Endothelial cell of umbilical vein (primary cell): ENCODE results near the gene LINGO4. TPM values are rescaled to one million over a fixed set of nuclear protein-coding genes. Genes with fewer than 3 reads are reported as not detected.

ENCODE experiments used
- BruUV-seq: library from RNA; stranded (reverse); fragments of 400-500 nt; replicated peaks from 2 replicates; lab custom pipeline; 2021; lab: Mats Ljungman, UMichigan
- CTCF ChIA-PET: fragments of 300-600, 350-600 bp; sonication (Branson Sonifier 250); formaldehyde crosslinking; loops from one replicate; lab custom pipeline; 2021; ENCODE audit warnings: antibody characterized with exemption, inconsistent platforms; lab: Charles Lee
- POLR2A ChIA-PET: fragments of 300-600, 350-600 bp; sonication (Branson Sonifier 250); formaldehyde crosslinking; loops from one replicate; lab custom pipeline; 2021; ENCODE audit warnings: antibody characterized with exemption, inconsistent platforms; lab: Charles Lee
- DNase-seq: peaks from one replicate; pipeline ENCODE4 v3.0.0-alpha.2; 2011; ENCODE audit warnings: low read depth, low spot score
- FAIRE-seq: peaks from 2 replicates; lab custom pipeline; 2011; peaks lifted over from hg19 to GRCh38; lab: Jason Lieb, UNC
- H2AFZ ChIP-seq: 2 replicates; pipeline ENCODE4 v1.6.0; 2012; ENCODE audit warnings: low read depth, low read length, control low read depth, inconsistent platforms
- H3K27ac ChIP-seq: 2 replicates; pipeline ENCODE4 v1.5.1; 2011; ENCODE audit warnings: low read depth, mild to moderate bottlenecking, control low read depth, low read length, moderate library complexity; ENCODE audit not compliant: insufficient read depth
- H3K27me3 ChIP-seq, 2 experiments: 2 replicates each; pipeline versions ENCODE4 v1.6.0 to v1.6.1; 2011; ENCODE audit warnings: low read length in 2 of 2, mixed read lengths in 1 of 2; ENCODE audit not compliant: control insufficient read depth in 2 of 2, insufficient read depth in 2 of 2
- H3K36me3 ChIP-seq, 2 experiments: 2 replicates in 1 of 2; 3 replicates in 1 of 2; pipeline ENCODE4 v1.5.1; 2011; ENCODE audit warnings: low read length in 2 of 2, mild to moderate bottlenecking in 1 of 2, moderate library complexity in 1 of 2; ENCODE audit not compliant: control insufficient read depth in 2 of 2, insufficient read depth in 2 of 2; ENCODE audit errors: extremely low read depth in 1 of 2
- H3K4me1 ChIP-seq: 3 replicates; pipeline ENCODE4 v1.5.1; 2011; ENCODE audit warnings: mild to moderate bottlenecking, low read length; ENCODE audit not compliant: control insufficient read depth, insufficient read depth; ENCODE audit errors: extremely low read depth
- H3K4me2 ChIP-seq: 2 replicates; pipeline ENCODE4 v1.6.1; 2011; ENCODE audit warnings: low read length, control low read depth, mixed read lengths; ENCODE audit not compliant: insufficient read depth
- H3K4me3 ChIP-seq, 3 experiments: fragments of 200-600 bp in 1 of 3; sonication (generic), shearing (Covaris generic) in 1 of 3; replicated peaks in 1 of 3; 2 replicates each; pipeline ENCODE4 v1.5.1; 2011 to 2016; ENCODE audit warnings: control low read depth in 3 of 3, low read length in 3 of 3, mild to moderate bottlenecking in 2 of 3, inconsistent platforms in 1 of 3, low read depth in 1 of 3, moderate library complexity in 1 of 3; ENCODE audit not compliant: insufficient read depth in 1 of 3
- H3K79me2 ChIP-seq: 2 replicates; pipeline ENCODE4 v1.6.0; 2012; ENCODE audit warnings: low read length, inconsistent platforms; ENCODE audit not compliant: control insufficient read depth, insufficient read depth
- H3K9ac ChIP-seq: replicated peaks from 2 replicates; pipeline ENCODE3; 2011; ENCODE audit warnings: low read length, control low read depth; ENCODE audit not compliant: insufficient read depth; ENCODE audit errors: extremely low read depth
- H3K9me1 ChIP-seq: replicated peaks from 3 replicates; pipeline ENCODE4 v1.6.0; 2011; ENCODE audit warnings: mild to moderate bottlenecking, low read length; ENCODE audit not compliant: control insufficient read depth, insufficient read depth; ENCODE audit errors: extremely low read depth
- H3K9me3 ChIP-seq: replicated peaks from 2 replicates; pipeline ENCODE4 v1.5.1; 2012; ENCODE audit warnings: low read length, inconsistent platforms; ENCODE audit not compliant: control insufficient read depth, insufficient read depth
- H4K20me1 ChIP-seq: replicated peaks from 2 replicates; pipeline ENCODE3; 2011; ENCODE audit warnings: mild to moderate bottlenecking, low read length; ENCODE audit not compliant: control insufficient read depth, insufficient read depth; ENCODE audit errors: extremely low read depth
- EZH2 ChIP-seq: IDR thresholded peaks from 2 replicates; pipeline ENCODE4 v1.6.1; 2012; ENCODE audit warnings: borderline replicate concordance, low read depth, mild to moderate bottlenecking, moderate library complexity, low read length, inconsistent platforms; ENCODE audit not compliant: severe bottlenecking
- FOS ChIP-seq: IDR thresholded peaks from 2 replicates; pipeline ENCODE4 v1.6.1; 2011; ENCODE audit warnings: mild to moderate bottlenecking, low read length, moderate library complexity, borderline replicate concordance; ENCODE audit not compliant: insufficient read depth
- GATA2 ChIP-seq: IDR thresholded peaks from 2 replicates; pipeline ENCODE4 v1.7.0; 2011; ENCODE audit warnings: low read depth, mild to moderate bottlenecking, moderate library complexity, mixed read lengths, low read length; ENCODE audit not compliant: insufficient read length, insufficient read depth
- JUN ChIP-seq: IDR thresholded peaks from 2 replicates; pipeline ENCODE4 v1.6.1; 2011; ENCODE audit warnings: borderline replicate concordance, low read depth; ENCODE audit not compliant: insufficient read length, insufficient read depth
- MYC ChIP-seq: IDR thresholded peaks from one replicate; pipeline ENCODE4 v1.6.1; 2011; ENCODE audit warnings: mild to moderate bottlenecking, low read depth, low read length
- POLR2A ChIP-seq: IDR thresholded peaks from 2 replicates; pipeline ENCODE4 v1.6.1; 2012; ENCODE audit warnings: low read depth, mild to moderate bottlenecking, control low read depth, low read length
- POLR2AphosphoS5 ChIP-seq: IDR thresholded peaks from 2 replicates; pipeline ENCODE4 v1.6.1; 2012; ENCODE audit warnings: low read depth, mild to moderate bottlenecking, control low read depth, low read length, moderate library complexity; ENCODE audit not compliant: insufficient read depth
- dilution Hi-C: fragments of 300-500 bp; cut with MboI; formaldehyde crosslinking; loops from one replicate; pipeline ENCODE4 v1.15.0; 2019; ENCODE audit warnings: low sequenced_read_pairs; ENCODE audit not compliant: extremely low pct_ligation_motif_present
- intact Hi-C: fragments of 100-400 bp; cut with micrococcal nuclease; formaldehyde crosslinking; loops from one replicate; pipeline ENCODE4 v1.10.0; 2022
- polyA plus RNA-seq, 4 experiments: library from polyadenylated mRNA; depleted of rRNA in 3 of 4; stranded (reverse) in 3 of 4; unstranded in 1 of 4; fragments of >200 nt; gene quantifications; 2 replicates each; pipeline versions ENCODE4 v1.2.1 to v1.2.3, GENCODE V29; 2011 to 2012; ENCODE audit warnings: missing spikeins in 1 of 4
- total RNA-seq: library from RNA; stranded (reverse); gene quantifications from 2 replicates; pipeline ENCODE4 v1.2.3, GENCODE V29; 2021
- TF ChIP-seq, protein P1 (sequence below), 2 donors: IDR thresholded peaks; 1 replicate in 1 of 2; 2 replicates in 1 of 2; pipeline ENCODE4 v1.5.1; 2011; ENCODE audit warnings: low read length in 2 of 2, mild to moderate bottlenecking in 2 of 2, moderate library complexity in 2 of 2, control low read depth in 1 of 2, inconsistent platforms in 1 of 2, low read depth in 1 of 2; ENCODE audit not compliant: insufficient read depth in 1 of 2; ENCODE audit errors: extremely low read depth in 1 of 2
- TF ChIP-seq, protein P2 (sequence below): IDR thresholded peaks from 2 replicates; pipeline ENCODE4 v1.6.1; 2011; ENCODE audit not compliant: insufficient read depth, insufficient read length

LINGO4 gene
- total and polyA plus RNA-seq, 2 donors (not counting 3 experiments of a cell fraction or from before 2014, with no cell fraction given): not detected

DNA sequence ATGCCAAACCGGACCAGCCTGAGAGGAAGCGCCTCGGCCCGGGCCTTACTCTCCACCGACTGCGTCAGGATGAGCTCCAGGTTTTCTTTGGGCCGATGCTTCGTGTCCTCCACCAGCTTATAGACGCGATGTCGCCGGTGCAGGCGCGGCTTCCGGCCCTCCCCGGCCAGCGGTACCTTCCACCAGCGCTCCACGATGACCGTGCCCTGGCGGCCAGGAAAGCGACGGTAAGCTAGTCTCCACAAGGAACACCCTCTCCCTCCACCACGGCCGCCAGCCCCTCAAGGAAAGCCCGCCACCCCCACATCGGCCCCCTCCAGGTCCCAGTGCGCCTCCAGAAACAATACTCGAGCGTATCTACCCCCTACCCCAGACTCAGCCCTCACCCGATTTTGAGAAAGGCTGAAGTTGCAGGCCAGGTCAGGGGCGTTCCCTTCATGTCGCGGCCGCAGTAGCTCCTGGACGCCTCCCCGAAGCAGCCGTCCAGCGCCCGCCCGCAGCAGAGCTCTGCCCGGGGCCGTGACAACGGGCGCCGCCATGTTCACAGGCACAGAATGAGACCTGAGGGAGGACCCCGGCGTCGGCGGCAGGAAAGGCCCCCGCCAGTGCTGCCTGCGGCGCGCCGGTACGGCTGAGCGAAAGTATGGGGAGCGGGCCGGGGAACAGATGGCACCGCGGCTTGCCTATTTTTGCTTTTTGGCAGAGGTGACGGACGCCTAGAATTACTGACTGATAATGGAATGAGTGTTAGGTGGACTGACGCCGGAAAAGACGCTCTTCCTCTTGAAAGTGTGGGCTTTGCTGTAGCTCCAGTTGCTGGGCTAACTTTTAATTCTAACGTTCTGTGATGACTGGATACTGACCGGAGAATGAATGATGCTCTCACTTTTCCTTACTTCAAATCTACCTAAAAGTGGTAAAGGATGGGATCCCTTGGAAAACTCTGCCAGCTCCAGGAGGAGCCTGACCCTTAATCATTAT, 42.0 kb downstream of the LINGO4 start, which contains the start of gene MRPL9:
Gene MRPL9, minus strand, starts transcription at position 556 of the 981 bp plus-strand sequence. Its CDS starts 17 bp downstream, at position 539.
- peaks cover 4 to 17% of the 10 kb centered on the region in 2 experiments for H3K36me3 ChIP-seq
- H2AFZ ChIP-seq: peak within 1 kb of the TSS; percentile 99
- peaks cover 16% of the 10 kb centered on the region for H3K4me1 ChIP-seq
- intact Hi-C loops (loop anchor here (1.0 kb wide), 1 partner anchor 27 kb away; the partner anchor contains the start of gene TDRKH), dilution Hi-C loops (no loop called here)
- H3K9me1 ChIP-seq: no peaks in the 10 kb centered on the region
- peak; percentile 80 for FAIRE-seq
- H3K79me2 ChIP-seq: peaks cover 7% of the 10 kb centered on the region
- POLR2A ChIA-PET: interaction anchor here (0.6 to 1.3 kb wide), 3 partner anchors 27 to 439 kb away, joined by 3 to 4 read pairs (median 4); partner anchors contain the start of gene TDRKH
- peak; percentile 81 for DNase-seq
- no peaks in the 10 kb centered on the region for H3K27me3 ChIP-seq
- CTCF ChIA-PET: interaction anchor here (0.8 to 1.8 kb wide), 8 partner anchors 9 to 462 kb away, joined by 3 to 7 read pairs (median 3); no protein-coding TSS in a partner anchor
- peak within 1 kb of the TSS; percentile 96 for H3K9ac ChIP-seq
- H4K20me1 ChIP-seq: no peaks in the 10 kb centered on the region
- H3K9me3 ChIP-seq: no peaks in the 10 kb centered on the region
- peak within 1 kb of the TSS; percentile 91 for H3K27ac ChIP-seq
- TSS peak; percentile 93 for BruUV-seq
- H3K4me2 ChIP-seq: peak within 1 kb of the TSS; percentile 99
- TF ChIP-seq MYC: peak; percentile 81
- TF ChIP-seq POLR2AphosphoS5: peak; percentile 93
- TF ChIP-seq, protein P1, sequence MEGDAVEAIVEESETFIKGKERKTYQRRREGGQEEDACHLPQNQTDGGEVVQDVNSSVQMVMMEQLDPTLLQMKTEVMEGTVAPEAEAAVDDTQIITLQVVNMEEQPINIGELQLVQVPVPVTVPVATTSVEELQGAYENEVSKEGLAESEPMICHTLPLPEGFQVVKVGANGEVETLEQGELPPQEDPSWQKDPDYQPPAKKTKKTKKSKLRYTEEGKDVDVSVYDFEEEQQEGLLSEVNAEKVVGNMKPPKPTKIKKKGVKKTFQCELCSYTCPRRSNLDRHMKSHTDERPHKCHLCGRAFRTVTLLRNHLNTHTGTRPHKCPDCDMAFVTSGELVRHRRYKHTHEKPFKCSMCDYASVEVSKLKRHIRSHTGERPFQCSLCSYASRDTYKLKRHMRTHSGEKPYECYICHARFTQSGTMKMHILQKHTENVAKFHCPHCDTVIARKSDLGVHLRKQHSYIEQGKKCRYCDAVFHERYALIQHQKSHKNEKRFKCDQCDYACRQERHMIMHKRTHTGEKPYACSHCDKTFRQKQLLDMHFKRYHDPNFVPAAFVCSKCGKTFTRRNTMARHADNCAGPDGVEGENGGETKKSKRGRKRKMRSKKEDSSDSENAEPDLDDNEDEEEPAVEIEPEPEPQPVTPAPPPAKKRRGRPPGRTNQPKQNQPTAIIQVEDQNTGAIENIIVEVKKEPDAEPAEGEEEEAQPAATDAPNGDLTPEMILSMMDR (IDR thresholded peaks at IDR 0.05; ENCODE audit: extremely low read depth in 1 of 2, insufficient read depth in 1 of 2, low read depth in 1 of 2, low read length in 2 of 2): no peak
- TF ChIP-seq EZH2: no peak
- no peak for TF ChIP-seq GATA2
- peak; percentile 56 for TF ChIP-seq POLR2A
- TF ChIP-seq JUN: no peak
- TF ChIP-seq FOS: no peak
- TF ChIP-seq, protein P2, sequence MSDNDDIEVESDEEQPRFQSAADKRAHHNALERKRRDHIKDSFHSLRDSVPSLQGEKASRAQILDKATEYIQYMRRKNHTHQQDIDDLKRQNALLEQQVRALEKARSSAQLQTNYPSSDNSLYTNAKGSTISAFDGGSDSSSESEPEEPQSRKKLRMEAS: peak; percentile 58
- peak within 1 kb of the TSS; percentile 86 to 97 (median 88) for H3K4me3 ChIP-seq
